ENCODE data around the gene ZFP36L1. TPM values are rescaled to one million over a fixed set of nuclear protein-coding genes. Genes with fewer than 3 reads are reported as not detected.

Gene ZFP36L1
- total and polyA plus RNA-seq, 2 of the 13 experiments (the other 11 are each of a cell fraction or from before 2014, with no cell fraction given) = 7.4 to 10.2 TPM

GRCh38 chr14:68795597-68796417 lies 2.9 kb upstream of the ZFP36L1 start (continued):
- TF ChIP-seq PREB (CRISPR knock-in tag; IDR thresholded peaks at IDR 0.05) = no peak
- no peak for TF ChIP-seq GLMP (CRISPR knock-in tag; IDR thresholded peaks at IDR 0.05; ENCODE audit: borderline replicate concordance)
- TF ChIP-seq ETV6 (CRISPR knock-in tag; conservative IDR thresholded peaks at IDR 0.05) = no peak; the same call in 1 of the 2 replicates
- TF ChIP-seq ZNF766 (CRISPR knock-in tag; IDR thresholded peaks at IDR 0.05; ENCODE audit: borderline replicate concordance) = no peak; the same call in 1 of the 2 replicates
- no peak; the same call in 1 of the 2 replicates for TF ChIP-seq IRF9 (CRISPR knock-in tag; IDR thresholded peaks at IDR 0.05; ENCODE audit: borderline replicate concordance)
- TF ChIP-seq ELF3 (CRISPR knock-in tag; IDR thresholded peaks at IDR 0.05) = peak; percentile 85
- TF ChIP-seq PBX2 (CRISPR knock-in tag; IDR thresholded peaks at IDR 0.05) = no peak
- 0 out of 2 replicates have a peak, but pooled peaks have one; percentile 54 for TF ChIP-seq ZNF589 (CRISPR knock-in tag; conservative IDR thresholded peaks at IDR 0.05)
- peak; percentile 91 for TF ChIP-seq ZNF670 (CRISPR knock-in tag; IDR thresholded peaks at IDR 0.05; ENCODE audit: borderline replicate concordance)
- TF ChIP-seq SRY (CRISPR knock-in tag; IDR thresholded peaks at IDR 0.05) = peak; percentile 68; the same call in 1 of the 2 replicates
- TF ChIP-seq ZNF354B (CRISPR knock-in tag; IDR thresholded peaks at IDR 0.05) = no peak
- TF ChIP-seq TCF7 (IDR thresholded peaks at IDR 0.05; ENCODE audit: low read depth) = no peak; the same call in 1 of the 2 replicates
- no peak for TF ChIP-seq NAIF1 (CRISPR knock-in tag; IDR thresholded peaks at IDR 0.05; ENCODE audit: borderline replicate concordance)
- no peak for TF ChIP-seq HNRNPUL1 (IDR thresholded peaks at IDR 0.05; ENCODE audit: low read depth, low read length)
- TF ChIP-seq ZNF441 (CRISPR knock-in tag; IDR thresholded peaks at IDR 0.05; ENCODE audit: borderline replicate concordance) = peak; percentile 23; the same call in 1 of the 2 replicates
- no peak for TF ChIP-seq MATR3 (CRISPR knock-in tag; IDR thresholded peaks at IDR 0.05)
- TF ChIP-seq ZNF605 (CRISPR knock-in tag; IDR thresholded peaks at IDR 0.05) = peak; percentile 53; the same call in 1 of the 2 replicates
- no peak for TF ChIP-seq ZNF512 (CRISPR knock-in tag; IDR thresholded peaks at IDR 0.05)
- TF ChIP-seq ZNF773 (CRISPR knock-in tag; IDR thresholded peaks at IDR 0.05; ENCODE audit: borderline replicate concordance) = peak; percentile 72; the same call in 1 of the 2 replicates
- peak; percentile 57 for TF ChIP-seq FOXO1 (CRISPR knock-in tag; IDR thresholded peaks at IDR 0.05)
- no peak for TF ChIP-seq TSC22D2 (CRISPR knock-in tag; IDR thresholded peaks at IDR 0.05; ENCODE audit: borderline replicate concordance)
- TF ChIP-seq ZNF350 (CRISPR knock-in tag; IDR thresholded peaks at IDR 0.05; ENCODE audit: borderline replicate concordance, low read depth) = peak; percentile 49
- peak; percentile 80; the same call in 1 of the 2 replicates for TF ChIP-seq DRAP1 (CRISPR knock-in tag; IDR thresholded peaks at IDR 0.05)

Measured in HepG2 (cell line).